Measurements from ENCODE around the gene TCP11L2. TPM values are rescaled to one million over a fixed set of nuclear protein-coding genes. Genes with fewer than 3 reads are reported as not detected.

The TCP11L2 gene
- total and polyA plus RNA-seq, 2 of the 13 experiments (the other 11 are each of a cell fraction or from before 2014, with no cell fraction given) = 4.6 to 24.1 TPM

GRCh38 chr12:106281056-106281782 lies 21.3 kb upstream of the TCP11L2 start (continued):
- TF ChIP-seq RAD21 (CRISPR knock-in tag; IDR thresholded peaks at IDR 0.05) = no peak
- TF ChIP-seq IRF2 (CRISPR knock-in tag; IDR thresholded peaks at IDR 0.05) = no peak
- TF ChIP-seq ZNF253 (CRISPR knock-in tag; IDR thresholded peaks at IDR 0.05; ENCODE audit: borderline replicate concordance) = no peak
- TF ChIP-seq NONO (IDR thresholded peaks at IDR 0.05) = no peak
- TF ChIP-seq NONO (CRISPR knock-in tag; conservative IDR thresholded peaks at IDR 0.05) = no peak
- no peak for TF ChIP-seq RFXAP (CRISPR knock-in tag; IDR thresholded peaks at IDR 0.05; ENCODE audit: borderline replicate concordance)
- TF ChIP-seq, protein P1, sequence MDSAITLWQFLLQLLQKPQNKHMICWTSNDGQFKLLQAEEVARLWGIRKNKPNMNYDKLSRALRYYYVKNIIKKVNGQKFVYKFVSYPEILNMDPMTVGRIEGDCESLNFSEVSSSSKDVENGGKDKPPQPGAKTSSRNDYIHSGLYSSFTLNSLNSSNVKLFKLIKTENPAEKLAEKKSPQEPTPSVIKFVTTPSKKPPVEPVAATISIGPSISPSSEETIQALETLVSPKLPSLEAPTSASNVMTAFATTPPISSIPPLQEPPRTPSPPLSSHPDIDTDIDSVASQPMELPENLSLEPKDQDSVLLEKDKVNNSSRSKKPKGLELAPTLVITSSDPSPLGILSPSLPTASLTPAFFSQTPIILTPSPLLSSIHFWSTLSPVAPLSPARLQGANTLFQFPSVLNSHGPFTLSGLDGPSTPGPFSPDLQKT (CRISPR knock-in tag; IDR thresholded peaks at IDR 0.05; ENCODE audit: borderline replicate concordance) = no peak
- TF ChIP-seq KDM1A (CRISPR knock-in tag; IDR thresholded peaks at IDR 0.05) = no peak
- no peak for TF ChIP-seq ZNF639 (CRISPR knock-in tag; conservative IDR thresholded peaks at IDR 0.05)
- no peak for TF ChIP-seq ZNF746 (CRISPR knock-in tag; IDR thresholded peaks at IDR 0.05)
- no peak for TF ChIP-seq ZNF768 (CRISPR knock-in tag; IDR thresholded peaks at IDR 0.05)
- TF ChIP-seq HNRNPL (IDR thresholded peaks at IDR 0.05; ENCODE audit: low read depth, low read length) = no peak
- TF ChIP-seq ZNF629 (CRISPR knock-in tag; conservative IDR thresholded peaks at IDR 0.05) = no peak
- TF ChIP-seq BORCS8-MEF2B (CRISPR knock-in tag; IDR thresholded peaks at IDR 0.05) = no peak
- no peak for TF ChIP-seq DNMT1 (CRISPR knock-in tag; IDR thresholded peaks at IDR 0.05)
- TF ChIP-seq GFI1 (CRISPR knock-in tag; IDR thresholded peaks at IDR 0.05; ENCODE audit: borderline replicate concordance) = peak; percentile 94
- no peak for TF ChIP-seq SNAPC2 (CRISPR knock-in tag; IDR thresholded peaks at IDR 0.05)
- TF ChIP-seq, protein P2, sequence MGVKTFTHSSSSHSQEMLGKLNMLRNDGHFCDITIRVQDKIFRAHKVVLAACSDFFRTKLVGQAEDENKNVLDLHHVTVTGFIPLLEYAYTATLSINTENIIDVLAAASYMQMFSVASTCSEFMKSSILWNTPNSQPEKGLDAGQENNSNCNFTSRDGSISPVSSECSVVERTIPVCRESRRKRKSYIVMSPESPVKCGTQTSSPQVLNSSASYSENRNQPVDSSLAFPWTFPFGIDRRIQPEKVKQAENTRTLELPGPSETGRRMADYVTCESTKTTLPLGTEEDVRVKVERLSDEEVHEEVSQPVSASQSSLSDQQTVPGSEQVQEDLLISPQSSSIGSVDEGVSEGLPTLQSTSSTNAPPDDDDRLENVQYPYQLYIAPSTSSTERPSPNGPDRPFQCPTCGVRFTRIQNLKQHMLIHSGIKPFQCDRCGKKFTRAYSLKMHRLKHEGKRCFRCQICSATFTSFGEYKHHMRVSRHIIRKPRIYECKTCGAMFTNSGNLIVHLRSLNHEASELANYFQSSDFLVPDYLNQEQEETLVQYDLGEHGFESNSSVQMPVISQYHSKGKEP (CRISPR knock-in tag; IDR thresholded peaks at IDR 0.05) = no peak
- TF ChIP-seq PPARG (CRISPR knock-in tag; conservative IDR thresholded peaks at IDR 0.05) = 0 out of 2 replicates have a peak, but pooled peaks have one; percentile 33
- TF ChIP-seq, protein P3, sequence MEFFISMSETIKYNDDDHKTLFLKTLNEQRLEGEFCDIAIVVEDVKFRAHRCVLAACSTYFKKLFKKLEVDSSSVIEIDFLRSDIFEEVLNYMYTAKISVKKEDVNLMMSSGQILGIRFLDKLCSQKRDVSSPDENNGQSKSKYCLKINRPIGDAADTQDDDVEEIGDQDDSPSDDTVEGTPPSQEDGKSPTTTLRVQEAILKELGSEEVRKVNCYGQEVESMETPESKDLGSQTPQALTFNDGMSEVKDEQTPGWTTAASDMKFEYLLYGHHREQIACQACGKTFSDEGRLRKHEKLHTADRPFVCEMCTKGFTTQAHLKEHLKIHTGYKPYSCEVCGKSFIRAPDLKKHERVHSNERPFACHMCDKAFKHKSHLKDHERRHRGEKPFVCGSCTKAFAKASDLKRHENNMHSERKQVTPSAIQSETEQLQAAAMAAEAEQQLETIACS (CRISPR knock-in tag; IDR thresholded peaks at IDR 0.05) = no peak
- no peak for TF ChIP-seq ARNT (IDR thresholded peaks at IDR 0.05)
